A172 (cell line): ENCODE results near the gene MAGED2. TPM values are rescaled to one million over a fixed set of nuclear protein-coding genes. Genes with fewer than 3 reads are reported as not detected.
"Not testable (repeated sequence)": the region's sequence is repeated elsewhere in the genome, so short reads cannot be mapped to it uniquely, and the experiment has no call there.

Source experiments
- DNase-seq: peaks from one replicate; pipeline ENCODE4 v3.0.0-alpha.2; 2015; ENCODE audit warnings: low spot score
- total RNA-seq: library from RNA; depleted of rRNA; stranded (reverse); fragments of >200 nt; shearing (Covaris generic); gene quantifications from 2 replicates; pipeline ENCODE4 v1.2.3, GENCODE V29; 2014; rRNA removed

MAGED2 gene
- total RNA-seq, 1 experiment from 2014 or later: 139 TPM

- no peak for DNase-seq
These were observed 9.8 kb downstream of the MAGED2 start for GRCh38 chrX:54817220-54817820.

- no peak for DNase-seq
These were observed 10.7 kb downstream of the MAGED2 start for GRCh38 chrX:54818221-54818620.

- no peak for DNase-seq
These were observed 11.7 kb downstream of the MAGED2 start for GRCh38 chrX:54819201-54819600.

GRCh38 chrX:54820737-54821136 is 13.2 kb downstream of the MAGED2 start:
- DNase-seq: no peak

- no peak for DNase-seq
These were observed 13.8 kb downstream of the MAGED2 start for GRCh38 chrX:54821310-54821709.

GRCh38 chrX:54824195-54824594 is 16.6 kb downstream of the MAGED2 start:
- no peak for DNase-seq

- DNase-seq: no peak
These were observed 17.2 kb downstream of the MAGED2 start for GRCh38 chrX:54824722-54825121.

- DNase-seq: no peak
These were observed 18.3 kb downstream of the MAGED2 start for GRCh38 chrX:54825716-54826438.

GRCh38 chrX:54826598-54826997 is 19.1 kb downstream of the MAGED2 start:
- DNase-seq: no peak

- DNase-seq: no peak
These were observed 31.0 kb downstream of the MAGED2 start for GRCh38 chrX:54838583-54838982.

GRCh38 chrX:54841184-54841874 is 33.8 kb downstream of the MAGED2 start:
- DNase-seq: not testable (repeated sequence)

GRCh38 chrX:54842607-54843006 is 35.1 kb downstream of the MAGED2 start:
- no peak for DNase-seq

- DNase-seq: no peak
These were observed 35.5 kb downstream of the MAGED2 start for GRCh38 chrX:54843050-54843449.

GRCh38 chrX:54847700-54848099 is 40.2 kb downstream of the MAGED2 start:
- not testable (repeated sequence) for DNase-seq

- no peak for DNase-seq
These were observed 57.7 kb downstream of the MAGED2 start for GRCh38 chrX:54865208-54865607.

Other genes with a start within 250 kb of the MAGED2 start
- not detected in 2 replicates for gene ITIH6, start 9.5 kb upstream of the MAGED2 start, total RNA-seq
- gene TRO, start 113.1 kb downstream of the MAGED2 start, total RNA-seq: 3.3 and 6.3 TPM in 2 replicates
- not detected in 2 replicates for gene PFKFB1, start 186.4 kb downstream of the MAGED2 start, total RNA-seq
- 16.4 and 19.2 TPM in 2 replicates for gene APEX2, start 192.6 kb downstream of the MAGED2 start, total RNA-seq
- not detected in 2 replicates for gene ALAS2, start 223.2 kb downstream of the MAGED2 start, total RNA-seq